Keratinocyte (primary cell): Measurements from ENCODE around the gene UTF1. TPM values are rescaled to one million over a fixed set of nuclear protein-coding genes. Genes with fewer than 3 reads are reported as not detected.

ENCODE experiments used
- DNase-seq: peaks from one replicate; pipeline ENCODE4 v3.0.0-alpha.2; 2011; ENCODE audit warnings: low read depth, missing footprints, low spot score
- FAIRE-seq: peaks from 2 replicates; lab custom pipeline; 2011; peaks lifted over from hg19 to GRCh38; lab: Jason Lieb, UNC
- H2AFZ ChIP-seq: 2 replicates; pipeline ENCODE4 v1.6.0; 2012; ENCODE audit warnings: low read length, control low read depth, inconsistent platforms; ENCODE audit not compliant: control insufficient read depth
- H3K27ac ChIP-seq: 2 replicates; pipeline ENCODE4 v1.5.1; 2011; ENCODE audit warnings: low read length; ENCODE audit not compliant: control insufficient read depth, insufficient read depth
- H3K27me3 ChIP-seq: 3 replicates; pipeline ENCODE4 v1.6.0; 2011; ENCODE audit warnings: low read length; ENCODE audit not compliant: control insufficient read depth, insufficient read depth; ENCODE audit errors: extremely low read depth
- H3K36me3 ChIP-seq, 2 experiments: 2 replicates in 1 of 2; 3 replicates in 1 of 2; pipeline ENCODE4 v1.5.1; 2011; ENCODE audit warnings: low read length in 2 of 2, mild to moderate bottlenecking in 1 of 2; ENCODE audit not compliant: control insufficient read depth in 2 of 2, insufficient read depth in 2 of 2; ENCODE audit errors: extremely low read depth in 1 of 2
- H3K4me1 ChIP-seq: 3 replicates; pipeline ENCODE4 v1.5.1; 2011; ENCODE audit warnings: low read length; ENCODE audit not compliant: control insufficient read depth, insufficient read depth; ENCODE audit errors: extremely low read depth
- H3K4me2 ChIP-seq: 3 replicates; pipeline ENCODE4 v1.6.0; 2011; ENCODE audit warnings: low read depth, low read length; ENCODE audit not compliant: control insufficient read depth, insufficient read depth; ENCODE audit errors: extremely low read depth
- H3K4me3 ChIP-seq, 3 experiments: fragments of 200-600 bp in 1 of 3; sonication (generic) in 1 of 3; 2 replicates in 2 of 3; 3 replicates in 1 of 3; pipeline ENCODE4 v1.5.1; 2011 to 2016; ENCODE audit warnings: low read length in 3 of 3, mild to moderate bottlenecking in 3 of 3, control low read depth in 2 of 3, inconsistent platforms in 1 of 3, low read depth in 1 of 3, mixed read lengths in 1 of 3, mixed run types in 1 of 3, moderate library complexity in 1 of 3; ENCODE audit not compliant: control insufficient read depth in 2 of 3, insufficient read depth in 2 of 3; ENCODE audit errors: extremely low read depth in 1 of 3
- H3K79me2 ChIP-seq: 2 replicates; pipeline ENCODE4 v1.6.0; 2012; ENCODE audit warnings: low read length; ENCODE audit not compliant: control insufficient read depth, insufficient read depth
- H3K9ac ChIP-seq: 3 replicates; pipeline ENCODE4 v1.6.0; 2011; ENCODE audit warnings: low read length; ENCODE audit not compliant: control insufficient read depth, insufficient read depth; ENCODE audit errors: extremely low read depth
- H3K9me1 ChIP-seq: 3 replicates; pipeline ENCODE4 v1.6.0; 2011; ENCODE audit warnings: low read length; ENCODE audit not compliant: control insufficient read depth, insufficient read depth; ENCODE audit errors: extremely low read depth
- H3K9me3 ChIP-seq: 2 replicates; pipeline ENCODE4 v1.5.1; 2012; ENCODE audit warnings: low read depth, low read length; ENCODE audit not compliant: control insufficient read depth
- H4K20me1 ChIP-seq: 3 replicates; pipeline ENCODE4 v1.6.0; 2011; ENCODE audit warnings: low read length; ENCODE audit not compliant: control insufficient read depth, insufficient read depth; ENCODE audit errors: extremely low read depth
- CTCF ChIP-seq, 3 experiments: IDR thresholded peaks in 1 of 3; conservative IDR thresholded peaks in 1 of 3; optimal IDR thresholded peaks in 1 of 3; 2 replicates in 2 of 3; 3 replicates in 1 of 3; pipeline versions ENCODE3 to v1.5.1; 2011; ENCODE audit warnings: low read length in 3 of 3, mild to moderate bottlenecking in 3 of 3, moderate library complexity in 2 of 3, control low read depth in 1 of 3, inconsistent platforms in 1 of 3; ENCODE audit not compliant: insufficient read depth in 2 of 3; ENCODE audit errors: extremely low read depth in 1 of 3
- EZH2 ChIP-seq: IDR thresholded peaks from one replicate; pipeline ENCODE4 v1.6.1; 2012; ENCODE audit warnings: inconsistent platforms, mild to moderate bottlenecking, low read length, moderate library complexity
- dilution Hi-C: fragments of 300-500 bp; cut with MboI; formaldehyde crosslinking; loops from one replicate; pipeline ENCODE4 v1.7.0; 2020; ENCODE audit warnings: low sequenced_read_pairs; ENCODE audit not compliant: extremely low pct_ligation_motif_present
- polyA plus RNA-seq, 5 experiments: library from polyadenylated mRNA; depleted of rRNA in 3 of 5; stranded (reverse) in 3 of 5; stranded (forward) in 1 of 5; unstranded in 1 of 5; fragments of >200 nt; gene quantifications; 1 replicate in 1 of 5; 2 replicates in 3 of 5; 3 replicates in 1 of 5; pipeline versions ENCODE4 v1.2.1 to v1.2.3, GENCODE V29; 2011 to 2012; ENCODE audit warnings: missing spikeins in 2 of 5, low read depth in 1 of 5, low replicate concordance in 1 of 5

Gene UTF1
- polyA plus RNA-seq, 1 donor (not counting 4 experiments of a cell fraction or from before 2014, with no cell fraction given) = not detected

- Histone ChIP-seq H3K27ac (no peak overlapping the region), H3K4me1 (no peaks in the 10 kb centered on the region), H3K9me1 (no peaks in the 10 kb centered on the region), H2AFZ (no peak overlapping the region), H3K4me2 (no peak overlapping the region), H3K9ac (no peak overlapping the region), H3K36me3 (no peaks in the 10 kb centered on the region), H3K4me3 (no peak overlapping the region), H3K27me3 (no peaks in the 10 kb centered on the region), H3K79me2 (no peaks in the 10 kb centered on the region), H4K20me1 (no peaks in the 10 kb centered on the region), H3K9me3 (peaks cover 7% of the 10 kb centered on the region)
- dilution Hi-C loops = no loop called here
- TF ChIP-seq EZH2 (no peak), CTCF (optimal IDR thresholded peaks at IDR 0.05 in 1 of 3, IDR thresholded peaks at IDR 0.05 in 1 of 3, conservative IDR thresholded peaks at IDR 0.05 in 1 of 3; ENCODE audit: extremely low read depth in 1 of 3, insufficient read depth in 2 of 3, low read length in 3 of 3) (no peak)
- FAIRE-seq = no peak
- DNase-seq = no peak
Measured at GRCh38 chr10:133185421-133185820, 44.6 kb upstream of the UTF1 start.

GRCh38 chr10:133185916-133186315 lies 44.1 kb upstream of the UTF1 start:
- no peak for TF ChIP-seq CTCF (optimal IDR thresholded peaks at IDR 0.05 in 1 of 3, IDR thresholded peaks at IDR 0.05 in 1 of 3, conservative IDR thresholded peaks at IDR 0.05 in 1 of 3; ENCODE audit: extremely low read depth in 1 of 3, insufficient read depth in 2 of 3, low read length in 3 of 3)
- no peak for TF ChIP-seq EZH2
- DNase-seq = no peak
- Histone ChIP-seq H3K27ac (no peak overlapping the region), H3K4me1 (no peaks in the 10 kb centered on the region), H3K27me3 (no peaks in the 10 kb centered on the region), H3K36me3 (no peaks in the 10 kb centered on the region), H3K4me3 (no peak overlapping the region), H4K20me1 (no peaks in the 10 kb centered on the region), H3K9me1 (no peaks in the 10 kb centered on the region), H3K79me2 (no peaks in the 10 kb centered on the region), H3K9me3 (peaks cover 7% of the 10 kb centered on the region), H3K9ac (no peak overlapping the region), H3K4me2 (no peak overlapping the region), H2AFZ (no peak overlapping the region)
- no peak for FAIRE-seq
- dilution Hi-C loops = no loop called here
